GM19025 (cell line): ENCODE data around the gene ADAM19.

ENCODE experiments used
- ATAC-seq: cut with Tn5 transposase; IDR thresholded peaks from one replicate; pipeline ENCODE4 v1.9.1; 2021; ENCODE audit warnings: mild to moderate bottlenecking, low read depth, moderate library complexity; ENCODE audit not compliant: unreplicated experiment

ADAM19 gene

GRCh38 chr5:157520911-157521703 lies 54.5 kb downstream of the ADAM19 start:
- no peak for ATAC-seq

- peak; percentile 56 for ATAC-seq
Observed at GRCh38 chr5:157519579-157520253, 55.9 kb downstream of the ADAM19 start.

- ATAC-seq = peak; percentile 62
Observed at GRCh38 chr5:157518963-157519362, 56.6 kb downstream of the ADAM19 start.

GRCh38 chr5:157516626-157517325 lies 58.8 kb downstream of the ADAM19 start:
- ATAC-seq = no peak

- no peak for ATAC-seq
Observed at GRCh38 chr5:157516006-157516405, 59.6 kb downstream of the ADAM19 start.

GRCh38 chr5:157514974-157515373 lies 60.6 kb downstream of the ADAM19 start:
- ATAC-seq = no peak

- no peak for ATAC-seq
Observed at GRCh38 chr5:157513182-157513581, 62.4 kb downstream of the ADAM19 start.

GRCh38 chr5:157511651-157512644 lies 63.6 kb downstream of the ADAM19 start:
- ATAC-seq = no peak

GRCh38 chr5:157510682-157511081 lies 64.9 kb downstream of the ADAM19 start:
- ATAC-seq = no peak

GRCh38 chr5:157509587-157509986 lies 66.0 kb downstream of the ADAM19 start:
- ATAC-seq = no peak

GRCh38 chr5:157509093-157509492 lies 66.5 kb downstream of the ADAM19 start:
- no peak for ATAC-seq

- no peak for ATAC-seq
Observed at GRCh38 chr5:157506981-157507780, 68.4 kb downstream of the ADAM19 start.

- no peak for ATAC-seq
Observed at GRCh38 chr5:157506066-157506590, 69.4 kb downstream of the ADAM19 start.

GRCh38 chr5:157505496-157505895 lies 70.1 kb downstream of the ADAM19 start:
- no peak for ATAC-seq

GRCh38 chr5:157504053-157504452 lies 71.5 kb downstream of the ADAM19 start:
- no peak for ATAC-seq

- peak; percentile 66 for ATAC-seq
Observed at GRCh38 chr5:157502143-157502647, 73.4 kb downstream of the ADAM19 start.

GRCh38 chr5:157497875-157498611 lies 77.5 kb downstream of the ADAM19 start:
- ATAC-seq = no peak

GRCh38 chr5:157496864-157497263 lies 78.7 kb downstream of the ADAM19 start:
- ATAC-seq = no peak
